ENCODE results near the gene UBE2A.

GRCh38 chrX:119618439-119618838, 44.1 kb downstream of the UBE2A start:
- TF ChIP-seq POLR2A (IDR thresholded peaks at IDR 0.05) (no peak), CTCF (IDR thresholded peaks at IDR 0.05) (no peak)
